Measurements from ENCODE around the gene ARHGEF10L. TPM values are rescaled to one million over a fixed set of nuclear protein-coding genes. Genes with fewer than 3 reads are reported as not detected.
A peak's percentile ranks its signal among the peaks of the same experiment; 100 is the strongest.

Gene ARHGEF10L
- total RNA-seq, 1 donor from 2014 or later: 57.9 TPM

DNA sequence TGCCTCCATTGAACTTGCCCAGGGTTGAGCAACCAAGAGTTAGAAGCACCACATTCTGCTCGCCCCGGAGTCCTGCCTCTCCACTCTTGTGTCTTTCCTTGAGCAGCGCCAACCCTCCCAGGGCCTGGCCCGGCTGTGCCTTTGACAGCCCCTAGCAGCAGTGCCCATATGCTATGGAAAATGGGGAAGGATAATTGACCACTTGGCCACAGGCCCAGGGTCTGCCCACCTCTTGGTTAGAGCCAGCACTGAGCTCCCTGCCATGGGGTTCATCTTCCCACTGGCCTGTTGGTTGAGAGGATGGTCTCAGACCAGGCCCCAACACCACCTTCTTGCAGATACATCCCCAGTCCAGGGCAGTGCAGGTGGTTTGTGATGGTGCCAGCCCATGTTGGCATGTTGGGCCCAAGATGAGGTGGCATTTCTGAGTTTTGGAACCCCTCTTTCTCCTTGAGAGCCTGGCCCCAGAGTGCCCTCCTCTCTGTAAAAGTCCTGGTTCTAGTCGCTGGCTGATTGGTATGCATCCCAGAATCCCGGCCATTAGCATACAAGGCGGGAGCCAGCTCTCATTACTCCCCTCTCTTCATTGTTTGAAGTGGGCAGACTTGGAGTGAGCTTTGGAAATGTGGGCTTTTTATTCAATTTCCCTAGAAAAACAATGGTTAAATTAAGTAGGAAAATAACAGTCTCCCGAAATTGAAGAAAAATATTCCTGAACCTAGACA is 7.6 kb downstream of the ARHGEF10L start:
- H3K9me3 ChIP-seq: no peaks in the 10 kb centered on the region
- TF ChIP-seq, protein P1, sequence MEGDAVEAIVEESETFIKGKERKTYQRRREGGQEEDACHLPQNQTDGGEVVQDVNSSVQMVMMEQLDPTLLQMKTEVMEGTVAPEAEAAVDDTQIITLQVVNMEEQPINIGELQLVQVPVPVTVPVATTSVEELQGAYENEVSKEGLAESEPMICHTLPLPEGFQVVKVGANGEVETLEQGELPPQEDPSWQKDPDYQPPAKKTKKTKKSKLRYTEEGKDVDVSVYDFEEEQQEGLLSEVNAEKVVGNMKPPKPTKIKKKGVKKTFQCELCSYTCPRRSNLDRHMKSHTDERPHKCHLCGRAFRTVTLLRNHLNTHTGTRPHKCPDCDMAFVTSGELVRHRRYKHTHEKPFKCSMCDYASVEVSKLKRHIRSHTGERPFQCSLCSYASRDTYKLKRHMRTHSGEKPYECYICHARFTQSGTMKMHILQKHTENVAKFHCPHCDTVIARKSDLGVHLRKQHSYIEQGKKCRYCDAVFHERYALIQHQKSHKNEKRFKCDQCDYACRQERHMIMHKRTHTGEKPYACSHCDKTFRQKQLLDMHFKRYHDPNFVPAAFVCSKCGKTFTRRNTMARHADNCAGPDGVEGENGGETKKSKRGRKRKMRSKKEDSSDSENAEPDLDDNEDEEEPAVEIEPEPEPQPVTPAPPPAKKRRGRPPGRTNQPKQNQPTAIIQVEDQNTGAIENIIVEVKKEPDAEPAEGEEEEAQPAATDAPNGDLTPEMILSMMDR (IDR thresholded peaks at IDR 0.05): no peak
- DNase-seq: no peak
- H3K36me3 ChIP-seq: no peaks in the 10 kb centered on the region
- no peak overlapping the region for H3K4me3 ChIP-seq
- H3K27me3 ChIP-seq (ENCODE audit: low read depth): no peaks in the 10 kb centered on the region
- intact Hi-C loops (cut with DNase I): no loop called here
- no peak overlapping the region for H3K27ac ChIP-seq
- ATAC-seq: no peak
- peaks cover 21% of the 10 kb centered on the region for H3K4me1 ChIP-seq

DNA sequence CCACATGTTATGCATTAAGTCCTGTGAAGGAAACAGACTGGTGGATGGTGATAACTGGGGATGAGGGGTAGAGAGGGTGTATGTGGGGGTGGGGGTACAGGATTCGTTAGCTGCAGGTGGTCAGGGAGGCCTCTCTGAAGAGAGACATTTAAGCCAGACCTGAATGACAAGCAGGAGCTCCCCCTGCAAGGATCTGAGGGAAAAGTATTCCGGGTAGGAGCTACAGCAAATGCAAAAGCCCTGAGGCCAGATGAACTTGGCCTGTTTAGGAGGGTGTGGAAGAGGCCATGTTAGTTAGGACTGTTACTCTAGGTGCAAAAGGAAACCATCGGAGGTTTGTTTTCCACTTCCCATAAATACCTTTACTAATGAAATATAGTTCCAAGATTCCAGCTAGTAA is 9.9 kb downstream of the ARHGEF10L start:
- Histone ChIP-seq H3K9me3 (no peaks in the 10 kb centered on the region), H3K4me1 (peaks cover 21% of the 10 kb centered on the region), H3K27me3 (ENCODE audit: low read depth) (no peaks in the 10 kb centered on the region), H3K36me3 (no peaks in the 10 kb centered on the region), H3K4me3 (no peak overlapping the region), H3K27ac (no peak overlapping the region)
- TF ChIP-seq, protein P1 (IDR thresholded peaks at IDR 0.05): no peak
- DNase-seq: no peak
- intact Hi-C loops (cut with DNase I): no loop called here
- no peak for ATAC-seq

DNA sequence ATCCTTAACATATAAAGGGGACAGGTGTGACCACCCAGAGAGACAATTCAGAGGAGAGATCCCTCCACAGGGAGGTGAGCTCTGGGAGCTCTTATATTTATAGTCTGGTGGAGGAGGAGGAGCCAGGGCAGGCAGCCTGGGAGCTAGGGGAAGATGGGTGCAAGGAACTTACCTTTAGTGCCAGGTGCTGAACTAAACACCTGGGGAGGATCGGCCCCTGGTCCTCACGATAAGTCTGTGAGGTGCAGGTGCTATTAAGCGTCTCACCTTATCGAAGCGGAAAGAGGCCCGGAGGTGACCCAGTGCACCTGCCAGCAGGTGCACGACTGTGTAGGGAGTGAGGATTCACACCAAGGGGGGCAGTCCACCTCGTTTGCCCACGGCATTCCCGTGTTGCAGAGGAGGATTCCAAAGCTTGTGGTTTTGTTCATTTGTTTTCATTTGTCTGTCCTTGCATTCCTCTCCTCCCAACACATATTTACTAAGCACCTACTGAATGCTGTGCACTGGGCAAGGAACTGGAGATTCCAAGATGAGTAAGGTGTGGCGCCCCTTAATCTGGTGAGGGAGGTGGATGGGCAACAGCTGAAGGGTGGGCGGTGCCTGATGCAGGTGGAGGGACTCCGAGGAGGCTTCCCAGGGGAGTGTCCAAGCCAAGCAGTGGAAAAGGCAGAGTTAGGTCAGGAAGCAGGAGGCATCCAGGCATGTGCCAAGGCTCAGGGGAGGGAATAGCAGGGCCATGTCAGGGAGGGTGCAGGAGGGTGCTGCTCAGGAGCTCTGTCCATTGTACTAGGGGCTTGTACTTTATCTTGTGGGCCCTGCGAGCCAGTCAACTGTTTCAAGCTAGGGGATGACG is 11.5 kb downstream of the ARHGEF10L start:
- Histone ChIP-seq H3K4me3 (no peak overlapping the region), H3K36me3 (no peaks in the 10 kb centered on the region), H3K4me1 (peaks cover 10% of the 10 kb centered on the region), H3K27ac (no peak overlapping the region), H3K9me3 (no peaks in the 10 kb centered on the region), H3K27me3 (ENCODE audit: low read depth) (no peaks in the 10 kb centered on the region)
- ATAC-seq (peak; percentile 30 to 42), DNase-seq (no peak)
- TF ChIP-seq, protein P1 (IDR thresholded peaks at IDR 0.05): no peak
- intact Hi-C loops (cut with DNase I): no loop called here

DNA sequence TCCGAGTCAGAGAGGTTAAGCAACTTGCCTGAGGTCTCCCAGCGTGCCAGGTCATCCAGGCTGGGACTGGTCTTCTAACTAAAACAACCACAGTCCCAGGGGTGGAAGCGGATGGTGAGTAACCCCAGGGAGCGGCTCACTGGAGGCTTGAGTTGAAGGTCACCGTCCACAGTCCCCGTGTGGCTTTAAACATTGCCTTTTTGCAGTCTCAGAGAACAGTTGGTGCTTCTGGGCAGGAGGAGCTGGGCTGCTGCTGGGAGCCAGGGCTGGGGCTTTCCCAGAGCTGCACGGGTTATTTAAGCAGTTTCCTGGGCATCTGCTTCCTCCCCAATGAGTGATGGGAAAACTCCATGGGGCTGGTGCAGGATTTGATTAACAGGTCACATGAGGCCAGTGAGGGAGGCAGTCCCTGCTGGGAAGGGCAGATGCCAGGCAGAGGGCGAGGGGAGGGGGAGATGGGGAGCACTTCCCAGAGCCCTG is 12.3 kb downstream of the ARHGEF10L start:
- H3K9me3 ChIP-seq: no peaks in the 10 kb centered on the region

DNA sequence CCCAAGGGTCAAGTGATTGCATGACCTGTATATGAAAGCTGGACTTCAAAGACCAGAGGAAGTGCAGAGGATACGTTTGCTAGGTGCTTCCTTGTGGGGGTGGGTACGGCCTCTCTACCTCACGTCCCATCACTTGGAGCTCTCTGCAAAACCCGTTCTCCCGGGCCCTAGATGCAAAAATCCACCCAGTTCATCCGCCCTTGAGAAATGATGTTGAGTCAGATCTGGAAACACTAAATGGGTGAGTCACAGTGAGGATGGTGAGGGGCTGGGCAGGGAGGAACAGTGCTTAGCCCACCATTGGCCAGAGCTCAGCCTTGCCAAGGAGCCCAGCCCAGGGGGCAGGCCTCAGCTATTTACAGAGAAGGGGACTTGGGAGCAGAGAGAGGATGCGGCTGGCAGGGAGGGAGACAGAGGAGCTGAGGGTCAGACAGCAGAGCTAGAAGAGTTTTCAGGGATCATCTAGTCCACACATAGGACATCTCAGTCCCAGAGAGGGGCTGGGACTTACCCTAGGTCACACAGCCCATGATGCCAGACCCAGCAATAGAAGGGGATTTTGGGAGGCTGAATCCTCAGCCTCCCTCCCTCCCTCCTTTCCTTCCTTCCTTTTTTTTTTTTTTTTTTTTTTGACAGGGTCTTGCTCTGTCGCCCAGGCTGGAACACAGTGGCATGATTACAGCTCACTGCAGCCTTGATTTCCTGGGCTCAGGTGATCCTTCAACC is 14.6 kb downstream of the ARHGEF10L start:
- H3K36me3 ChIP-seq: no peaks in the 10 kb centered on the region
- intact Hi-C loops (cut with DNase I): no loop called here
- no peaks in the 10 kb centered on the region for H3K9me3 ChIP-seq
- peaks cover 9% of the 10 kb centered on the region for H3K4me1 ChIP-seq
- H3K27me3 ChIP-seq (ENCODE audit: low read depth): no peaks in the 10 kb centered on the region
- DNase-seq (no peak), ATAC-seq (no peak)
- no peak overlapping the region for H3K4me3 ChIP-seq
- TF ChIP-seq, protein P1 (IDR thresholded peaks at IDR 0.05): no peak
- no peak overlapping the region for H3K27ac ChIP-seq

More for the DNA sequence above, 12.3 kb downstream of the ARHGEF10L start:
- DNase-seq: no peak
- Histone ChIP-seq H3K36me3 (no peaks in the 10 kb centered on the region), H3K4me3 (no peak overlapping the region), H3K4me1 (peaks cover 9% of the 10 kb centered on the region), H3K27ac (no peak overlapping the region), H3K27me3 (ENCODE audit: low read depth) (no peaks in the 10 kb centered on the region)
- TF ChIP-seq, protein P1 (IDR thresholded peaks at IDR 0.05): no peak
- intact Hi-C loops (cut with DNase I): no loop called here
- ATAC-seq: peak; percentile 24 to 40

Measured in lower lobe of right lung (tissue), 2 donors.